ENCODE data around the gene CCP110. TPM values are rescaled to one million over a fixed set of nuclear protein-coding genes. Genes with fewer than 3 reads are reported as not detected.

Gene CCP110
- total and polyA plus RNA-seq, 2 of the 13 experiments (the other 11 are each of a cell fraction or from before 2014, with no cell fraction given) = 10.0 to 11.1 TPM

GRCh38 chr16:19555186-19555937 is 31.6 kb downstream of the CCP110 start, which contains the start of gene VPS35L (continued):
- TF ChIP-seq YY1 (IDR thresholded peaks at IDR 0.05; ENCODE audit: insufficient read depth, insufficient replicate concordance, low read depth, low read length) (peak; percentile 100), MIXL1 (CRISPR knock-in tag; IDR thresholded peaks at IDR 0.05) (peak; percentile 81; the same call in 1 of the 2 replicates), ZNF264 (CRISPR knock-in tag; IDR thresholded peaks at IDR 0.05) (peak; percentile 71; the same call in 1 of the 2 replicates), HIVEP1 (CRISPR knock-in tag; IDR thresholded peaks at IDR 0.05) (peak; percentile 69; the same call in 1 of the 2 replicates), ZNF782 (CRISPR knock-in tag; IDR thresholded peaks at IDR 0.05; ENCODE audit: borderline replicate concordance) (peak; percentile 25; the same call in 1 of the 2 replicates), KDM5B (CRISPR knock-in tag; IDR thresholded peaks at IDR 0.05; ENCODE audit: borderline replicate concordance) (peak; percentile 94; the same call in 1 of the 2 replicates), ATF6 (CRISPR knock-in tag; conservative IDR thresholded peaks at IDR 0.05) (no peak), RELA (CRISPR knock-in tag; IDR thresholded peaks at IDR 0.05) (no peak), AGO1 (IDR thresholded peaks at IDR 0.05; ENCODE audit: low read depth, low read length, poor library complexity, severe bottlenecking) (peak; percentile 78), ZKSCAN5 (CRISPR knock-in tag; IDR thresholded peaks at IDR 0.05) (no peak), ZNF543 (CRISPR knock-in tag; IDR thresholded peaks at IDR 0.05) (0 out of 2 replicates have a peak, but pooled peaks have one; percentile 36), ZNF367 (CRISPR knock-in tag; IDR thresholded peaks at IDR 0.05; ENCODE audit: borderline replicate concordance) (0 out of 2 replicates have a peak, but pooled peaks have one; percentile 12), DMTF1 (CRISPR knock-in tag; IDR thresholded peaks at IDR 0.05) (peak; percentile 89; the same call in 1 of the 2 replicates), ARNT (IDR thresholded peaks at IDR 0.05) (no peak), CBX5 (CRISPR knock-in tag; IDR thresholded peaks at IDR 0.05; ENCODE audit: borderline replicate concordance) (no peak; the same call in 1 of the 2 replicates), FOXP4 (CRISPR knock-in tag; IDR thresholded peaks at IDR 0.05) (no peak), TCF7 (IDR thresholded peaks at IDR 0.05; ENCODE audit: low read depth) (no peak), ZNF720 (CRISPR knock-in tag; IDR thresholded peaks at IDR 0.05) (no peak), TBX3 (IDR thresholded peaks at IDR 0.05; ENCODE audit: borderline replicate concordance) (no peak)
- TF ChIP-seq, protein P1, sequence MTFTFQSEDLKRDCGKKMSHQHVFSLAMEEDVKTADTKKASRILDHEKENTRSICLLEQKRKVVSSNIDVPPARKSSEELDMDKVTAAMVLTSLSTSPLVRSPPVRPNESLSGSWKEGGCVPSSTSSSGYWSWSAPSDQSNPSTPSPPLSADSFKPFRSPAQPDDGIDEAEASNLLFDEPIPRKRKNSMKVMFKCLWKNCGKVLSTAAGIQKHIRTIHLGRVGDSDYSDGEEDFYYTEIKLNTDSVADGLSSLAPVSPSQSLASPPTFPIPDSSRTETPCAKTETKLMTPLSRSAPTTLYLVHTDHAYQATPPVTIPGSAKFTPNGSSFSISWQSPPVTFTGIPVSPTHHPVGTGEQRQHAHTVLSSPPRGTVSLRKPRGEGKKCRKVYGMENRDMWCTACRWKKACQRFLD (CRISPR knock-in tag; IDR thresholded peaks at IDR 0.05; ENCODE audit: borderline replicate concordance) = peak; percentile 29; the same call in 1 of the 2 replicates
- TF ChIP-seq, protein P2, sequence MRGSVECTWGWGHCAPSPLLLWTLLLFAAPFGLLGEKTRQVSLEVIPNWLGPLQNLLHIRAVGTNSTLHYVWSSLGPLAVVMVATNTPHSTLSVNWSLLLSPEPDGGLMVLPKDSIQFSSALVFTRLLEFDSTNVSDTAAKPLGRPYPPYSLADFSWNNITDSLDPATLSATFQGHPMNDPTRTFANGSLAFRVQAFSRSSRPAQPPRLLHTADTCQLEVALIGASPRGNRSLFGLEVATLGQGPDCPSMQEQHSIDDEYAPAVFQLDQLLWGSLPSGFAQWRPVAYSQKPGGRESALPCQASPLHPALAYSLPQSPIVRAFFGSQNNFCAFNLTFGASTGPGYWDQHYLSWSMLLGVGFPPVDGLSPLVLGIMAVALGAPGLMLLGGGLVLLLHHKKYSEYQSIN (CRISPR knock-in tag; IDR thresholded peaks at IDR 0.05; ENCODE audit: borderline replicate concordance) = no peak
